Esophagus squamous epithelium (tissue), 4 donors: Measurements from ENCODE around the gene BICRA.

ENCODE experiments used
- CTCF ChIP-seq, 6 experiments: fragments of 450-650 bp in 4 of 6; fragments of 200-600 bp in 2 of 6; sonication (generic) in 2 of 6; IDR thresholded peaks; one replicate each; pipeline ENCODE4 v1.5.1; 2016 to 2019; ENCODE audit warnings: antibody characterized with exemption in 6 of 6, mild to moderate bottlenecking in 4 of 6, moderate library complexity in 4 of 6
- POLR2A ChIP-seq, 4 donors: fragments of 450-650 bp; IDR thresholded peaks; one replicate each; pipeline ENCODE4 v1.6.1; 2017; ENCODE audit warnings: antibody characterized with exemption in 4 of 4, mild to moderate bottlenecking in 4 of 4, moderate library complexity in 3 of 4

- no peak for TF ChIP-seq POLR2A (IDR thresholded peaks at IDR 0.05)
- no peak for TF ChIP-seq CTCF (IDR thresholded peaks at IDR 0.05)
Observed at GRCh38 chr19:47610902-47611301, 2.0 kb downstream of the BICRA start.
